Measurements from ENCODE around the gene ABHD10. TPM values are rescaled to one million over a fixed set of nuclear protein-coding genes. Genes with fewer than 3 reads are reported as not detected.

ABHD10 gene
- total RNA-seq, 1 experiment from 2014 or later: 21.8 TPM

GRCh38 chr3:112005091-112005672 is 26.4 kb downstream of the ABHD10 start:
- H3K27me3 Mint-ChIP-seq (ENCODE audit: low read depth): peaks cover 2% of the 10 kb centered on the region; the same call in 1 of the 2 replicates
- no peak overlapping the region for H2BK120ac ChIP-seq (ENCODE audit: low read depth, low read length, poor library complexity, severe bottlenecking)
- no peak overlapping the region for H3K14ac ChIP-seq (ENCODE audit: insufficient read depth, low read length)
- no peaks in the 10 kb centered on the region for H3K23me2 ChIP-seq (ENCODE audit: insufficient read length, low read depth, low read length, poor library complexity, severe bottlenecking)
- no peaks in the 10 kb centered on the region for H3K79me2 ChIP-seq (ENCODE audit: insufficient read depth, low read length)
- H2BK5ac ChIP-seq (ENCODE audit: insufficient read length, low read length): no peak overlapping the region
- TF ChIP-seq, protein P1, sequence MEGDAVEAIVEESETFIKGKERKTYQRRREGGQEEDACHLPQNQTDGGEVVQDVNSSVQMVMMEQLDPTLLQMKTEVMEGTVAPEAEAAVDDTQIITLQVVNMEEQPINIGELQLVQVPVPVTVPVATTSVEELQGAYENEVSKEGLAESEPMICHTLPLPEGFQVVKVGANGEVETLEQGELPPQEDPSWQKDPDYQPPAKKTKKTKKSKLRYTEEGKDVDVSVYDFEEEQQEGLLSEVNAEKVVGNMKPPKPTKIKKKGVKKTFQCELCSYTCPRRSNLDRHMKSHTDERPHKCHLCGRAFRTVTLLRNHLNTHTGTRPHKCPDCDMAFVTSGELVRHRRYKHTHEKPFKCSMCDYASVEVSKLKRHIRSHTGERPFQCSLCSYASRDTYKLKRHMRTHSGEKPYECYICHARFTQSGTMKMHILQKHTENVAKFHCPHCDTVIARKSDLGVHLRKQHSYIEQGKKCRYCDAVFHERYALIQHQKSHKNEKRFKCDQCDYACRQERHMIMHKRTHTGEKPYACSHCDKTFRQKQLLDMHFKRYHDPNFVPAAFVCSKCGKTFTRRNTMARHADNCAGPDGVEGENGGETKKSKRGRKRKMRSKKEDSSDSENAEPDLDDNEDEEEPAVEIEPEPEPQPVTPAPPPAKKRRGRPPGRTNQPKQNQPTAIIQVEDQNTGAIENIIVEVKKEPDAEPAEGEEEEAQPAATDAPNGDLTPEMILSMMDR (conservative IDR thresholded peaks at IDR 0.05): no peak
- H3K9me3 ChIP-seq (ENCODE audit: control insufficient read depth, low read depth, low read length): no peaks in the 10 kb centered on the region
- no CpG with 5 or more reads among the region's 4 CpGs for WGBS (ENCODE audit: extremely low coverage, insufficient read length, low lambda C conversion rate)
- peaks cover 25 to 44% of the 10 kb centered on the region in 2 experiments for H3K4me1 Mint-ChIP-seq
- H2BK12ac ChIP-seq (ENCODE audit: insufficient read length, low read depth, low read length): no peak overlapping the region
- DNase-seq: no peak
- H3K56ac ChIP-seq (ENCODE audit: insufficient read length, low read depth, low read length): no peak overlapping the region
- no peak overlapping the region for H3K18ac ChIP-seq (ENCODE audit: insufficient read length, low read depth, low read length)
- H3K27ac ChIP-seq (ENCODE audit: insufficient read length, low read depth, low read length): no peak overlapping the region
- H4K5ac ChIP-seq (ENCODE audit: insufficient read length, low read depth, low read length): no peak overlapping the region
- H4K91ac ChIP-seq (ENCODE audit: insufficient read length, low read depth, low read length): no peak overlapping the region
- H3K36me3 Mint-ChIP-seq (ENCODE audit: insufficient read depth in 1 of 3, low read depth in 3 of 3): peaks cover 0 to 15% (median 5%) of the 10 kb centered on the region in 3 experiments; a peak in 4 of 7 replicates
- no peaks in the 10 kb centered on the region for H3K9me3 Mint-ChIP-seq
- H3K4me2 ChIP-seq (ENCODE audit: insufficient read depth, insufficient read length, low read length): no peak overlapping the region
- no peaks in the 10 kb centered on the region for H3K27me3 ChIP-seq (ENCODE audit: insufficient read depth, low read length)
- H2BK20ac ChIP-seq (ENCODE audit: low read depth, low read length, poor library complexity, severe bottlenecking): no peak overlapping the region
- no peak overlapping the region for H3K4ac ChIP-seq (ENCODE audit: low read depth, low read length)
- H3T11ph ChIP-seq (ENCODE audit: low read length): no peak overlapping the region
- no peaks in the 10 kb centered on the region for H3K79me1 ChIP-seq (ENCODE audit: insufficient read depth, low read depth, low read length, poor library complexity, severe bottlenecking)
- no peak overlapping the region for H4K8ac ChIP-seq (replicated peaks; ENCODE audit: insufficient read length, low read depth, low read length)
- no peak overlapping the region for H2AK5ac ChIP-seq (ENCODE audit: insufficient read length, low read length)
- H3K4me1 ChIP-seq (ENCODE audit: insufficient read depth, low read length): 0 out of 2 replicates have a peak, but pooled peaks cover 7% of the 10 kb centered on the region
- no peak overlapping the region for H3K9ac ChIP-seq (ENCODE audit: extremely low read depth, insufficient read length, low read length)
- H3K27ac Mint-ChIP-seq: no peak overlapping the region
- no peaks in the 10 kb centered on the region for H4K20me1 ChIP-seq (ENCODE audit: control insufficient read depth, insufficient read depth, insufficient read length)
- H3K4me3 Mint-ChIP-seq: no peak overlapping the region
- H2BK15ac ChIP-seq (ENCODE audit: low read depth, low read length): no peak overlapping the region
- H2AFZ ChIP-seq (ENCODE audit: low read length): no peak overlapping the region
- no peak overlapping the region for H3K23ac ChIP-seq (ENCODE audit: insufficient read length, low read depth, low read length)
